DOHH2 (cell line): ENCODE measurements around the gene PDGFRA.

ENCODE experiments used
- CTCF ChIP-seq: fragments of 200-600 bp; sonication (generic); IDR thresholded peaks from one replicate; pipeline ENCODE4 v1.5.1; 2014; ENCODE audit warnings: antibody characterized with exemption, mild to moderate bottlenecking, low read depth, low read length; ENCODE audit not compliant: poor library complexity, severe bottlenecking
- EZH2phosphoT487 ChIP-seq: fragments of 200-600 bp; sonication (generic); IDR thresholded peaks from 2 replicates; pipeline ENCODE4 v1.6.1; 2017; ENCODE audit warnings: borderline replicate concordance, mild to moderate bottlenecking, antibody characterized with exemption, low read length, moderate library complexity, mixed read lengths

- TF ChIP-seq CTCF (no peak), EZH2phosphoT487 (no peak)
These were observed 48.6 kb downstream of the PDGFRA start for GRCh38 chr4:54277691-54278090.
